Endothelial cell of umbilical vein (primary cell): ENCODE results near the gene EIF4B.

Source experiments
- CTCF ChIP-seq, 2 donors: IDR thresholded peaks; 1 replicate in 1 of 2; 2 replicates in 1 of 2; pipeline ENCODE4 v1.5.1; 2011; ENCODE audit warnings: low read length in 2 of 2, mild to moderate bottlenecking in 2 of 2, moderate library complexity in 2 of 2, control low read depth in 1 of 2, inconsistent platforms in 1 of 2, low read depth in 1 of 2; ENCODE audit not compliant: insufficient read depth in 1 of 2; ENCODE audit errors: extremely low read depth in 1 of 2
- EZH2 ChIP-seq: IDR thresholded peaks from 2 replicates; pipeline ENCODE4 v1.6.1; 2012; ENCODE audit warnings: borderline replicate concordance, low read depth, mild to moderate bottlenecking, moderate library complexity, low read length, inconsistent platforms; ENCODE audit not compliant: severe bottlenecking
- FOS ChIP-seq: IDR thresholded peaks from 2 replicates; pipeline ENCODE4 v1.6.1; 2011; ENCODE audit warnings: mild to moderate bottlenecking, low read length, moderate library complexity, borderline replicate concordance; ENCODE audit not compliant: insufficient read depth
- GATA2 ChIP-seq: IDR thresholded peaks from 2 replicates; pipeline ENCODE4 v1.7.0; 2011; ENCODE audit warnings: low read depth, mild to moderate bottlenecking, moderate library complexity, mixed read lengths, low read length; ENCODE audit not compliant: insufficient read length, insufficient read depth
- MYC ChIP-seq: IDR thresholded peaks from one replicate; pipeline ENCODE4 v1.6.1; 2011; ENCODE audit warnings: mild to moderate bottlenecking, low read depth, low read length
- POLR2A ChIP-seq: IDR thresholded peaks from 2 replicates; pipeline ENCODE4 v1.6.1; 2012; ENCODE audit warnings: low read depth, mild to moderate bottlenecking, control low read depth, low read length
- POLR2AphosphoS5 ChIP-seq: IDR thresholded peaks from 2 replicates; pipeline ENCODE4 v1.6.1; 2012; ENCODE audit warnings: low read depth, mild to moderate bottlenecking, control low read depth, low read length, moderate library complexity; ENCODE audit not compliant: insufficient read depth

GRCh38 chr12:53064613-53065436 is 58.6 kb downstream of the EIF4B start:
- TF ChIP-seq POLR2A (no peak), MYC (no peak), CTCF (IDR thresholded peaks at IDR 0.05; ENCODE audit: extremely low read depth in 1 of 2, insufficient read depth in 1 of 2, low read depth in 1 of 2, low read length in 2 of 2) (no peak), POLR2AphosphoS5 (no peak), GATA2 (no peak), FOS (no peak), EZH2 (no peak)
